Neural cell (in vitro differentiated cells): ENCODE results near the gene TCP10L. TPM values are rescaled to one million over a fixed set of nuclear protein-coding genes. Genes with fewer than 3 reads are reported as not detected.

ENCODE experiments used
- H2AFZ ChIP-seq: fragments of 200-600, 300-800 bp; sonication (generic), shearing (Covaris generic); 2 replicates; pipeline ENCODE4 v1.6.0; 2014; ENCODE audit warnings: low read depth, mild to moderate bottlenecking, antibody characterized with exemption, low read length, moderate library complexity
- H3F3A ChIP-seq: fragments of 200-600 bp; shearing (Covaris generic); 2 replicates; pipeline ENCODE4 v1.6.1; 2016; ENCODE audit warnings: mild to moderate bottlenecking, moderate library complexity, mixed read lengths, antibody characterized with exemption, low read length; ENCODE audit not compliant: insufficient read depth, poor library complexity, severe bottlenecking
- H3K27ac ChIP-seq: fragments of 200-600, 300-800 bp; sonication (generic), shearing (Covaris generic); 2 replicates; pipeline ENCODE4 v1.5.1; 2014; ENCODE audit warnings: mild to moderate bottlenecking, low read length, moderate library complexity
- H3K27me3 ChIP-seq: fragments of 300-800, 200-600 bp; sonication (generic), shearing (Covaris generic); 2 replicates; pipeline ENCODE4 v1.6.0; 2014; ENCODE audit warnings: mild to moderate bottlenecking, low read depth, low read length, moderate library complexity; ENCODE audit not compliant: insufficient read depth
- H3K36me3 ChIP-seq: fragments of 300-800, 200-600 bp; sonication (generic), shearing (Covaris generic); 2 replicates; pipeline ENCODE4 v1.5.1; 2014; ENCODE audit warnings: mild to moderate bottlenecking, antibody characterized with exemption, low read length, moderate library complexity; ENCODE audit not compliant: insufficient read depth
- H3K4me2 ChIP-seq: fragments of 300-800, 200-600 bp; sonication (generic), shearing (Covaris generic); 2 replicates; pipeline ENCODE4 v1.6.0; 2014; ENCODE audit warnings: mild to moderate bottlenecking, low read length
- H3K4me3 ChIP-seq: fragments of 300-800, 200-600 bp; sonication (generic), shearing (Covaris generic); 2 replicates; pipeline ENCODE4 v1.5.1; 2014; ENCODE audit warnings: mild to moderate bottlenecking, low read length, moderate library complexity
- H3K79me2 ChIP-seq: fragments of 200-600 bp; shearing (Covaris generic); replicated peaks from 2 replicates; pipeline ENCODE4 v1.6.0; 2014; ENCODE audit warnings: mild to moderate bottlenecking, low read length, moderate library complexity; ENCODE audit not compliant: insufficient read depth
- H3K9ac ChIP-seq: fragments of 300-800, 200-600 bp; sonication (generic), shearing (Covaris generic); 2 replicates; pipeline ENCODE4 v1.6.1; 2016; ENCODE audit warnings: mild to moderate bottlenecking, low read length, mixed read lengths
- H3K9me2 ChIP-seq: fragments of 200-600 bp; shearing (Covaris generic); 2 replicates; pipeline ENCODE4 v1.6.1; 2016; ENCODE audit warnings: mild to moderate bottlenecking, low read length, mixed read lengths; ENCODE audit not compliant: insufficient read depth
- H3K9me3 ChIP-seq: fragments of 200-600, 300-800 bp; sonication (generic), shearing (Covaris generic); 2 replicates; pipeline ENCODE4 v1.6.1; 2016; ENCODE audit warnings: mild to moderate bottlenecking, mixed run types, low read length, moderate library complexity, mixed read lengths
- H4K20me1 ChIP-seq: fragments of 200-600 bp; shearing (Covaris generic); 2 replicates; pipeline ENCODE4 v1.6.1; 2016; ENCODE audit warnings: mild to moderate bottlenecking, mixed run types; ENCODE audit not compliant: insufficient read depth
- EP300 ChIP-seq: fragments of 450-650 bp; conservative IDR thresholded peaks from 2 replicates; pipeline ENCODE4 v1.6.1; 2014; ENCODE audit warnings: antibody characterized with exemption, mild to moderate bottlenecking, moderate library complexity; ENCODE audit not compliant: poor library complexity, severe bottlenecking
- EZH2 ChIP-seq: fragments of 200-600, 300-800 bp; shearing (Covaris generic), sonication (generic); IDR thresholded peaks from 2 replicates; pipeline ENCODE4 v1.6.1; 2014; ENCODE audit warnings: antibody characterized with exemption, low read length, borderline replicate concordance, mild to moderate bottlenecking; ENCODE audit not compliant: insufficient read depth, poor library complexity, severe bottlenecking
- MXI1 ChIP-seq: fragments of 450-650 bp; conservative IDR thresholded peaks from 2 replicates; pipeline ENCODE4 v1.6.1; 2014; ENCODE audit warnings: antibody characterized with exemption, mild to moderate bottlenecking; ENCODE audit not compliant: poor library complexity, severe bottlenecking
- POLR2AphosphoS5 ChIP-seq: IDR thresholded peaks from 2 replicates; pipeline ENCODE4 v1.6.1; 2012
- RAD21 ChIP-seq: fragments of 450-650 bp; conservative IDR thresholded peaks from 2 replicates; pipeline ENCODE4 v1.6.1; 2014; ENCODE audit warnings: antibody characterized with exemption, mild to moderate bottlenecking, moderate library complexity
- SMC3 ChIP-seq: fragments of 450-650 bp; conservative IDR thresholded peaks from 2 replicates; pipeline ENCODE4 v1.6.1; 2014; ENCODE audit warnings: antibody characterized with exemption, mild to moderate bottlenecking, moderate library complexity; ENCODE audit not compliant: poor library complexity
- TAF1 ChIP-seq: IDR thresholded peaks from 2 replicates; pipeline ENCODE4 v1.6.1; 2012; ENCODE audit warnings: low read depth
- polyA plus RNA-seq: library from polyadenylated mRNA; depleted of rRNA; stranded (reverse); fragments of >200 nt; gene quantifications from 2 replicates; pipeline ENCODE4 v1.2.3, GENCODE V29; 2014
- TF ChIP-seq, protein P1 (sequence below): IDR thresholded peaks from 2 replicates; pipeline ENCODE4 v1.6.1; 2012; ENCODE audit warnings: borderline replicate concordance
- TF ChIP-seq, protein P2 (sequence below): fragments of 450-650 bp; IDR thresholded peaks from 2 replicates; pipeline ENCODE4 v1.5.1; 2014; ENCODE audit warnings: antibody characterized with exemption, mild to moderate bottlenecking, moderate library complexity; ENCODE audit not compliant: poor library complexity, severe bottlenecking

TCP10L gene
- polyA plus RNA-seq, 1 donor from 2014 or later = 1.7 TPM

DNA sequence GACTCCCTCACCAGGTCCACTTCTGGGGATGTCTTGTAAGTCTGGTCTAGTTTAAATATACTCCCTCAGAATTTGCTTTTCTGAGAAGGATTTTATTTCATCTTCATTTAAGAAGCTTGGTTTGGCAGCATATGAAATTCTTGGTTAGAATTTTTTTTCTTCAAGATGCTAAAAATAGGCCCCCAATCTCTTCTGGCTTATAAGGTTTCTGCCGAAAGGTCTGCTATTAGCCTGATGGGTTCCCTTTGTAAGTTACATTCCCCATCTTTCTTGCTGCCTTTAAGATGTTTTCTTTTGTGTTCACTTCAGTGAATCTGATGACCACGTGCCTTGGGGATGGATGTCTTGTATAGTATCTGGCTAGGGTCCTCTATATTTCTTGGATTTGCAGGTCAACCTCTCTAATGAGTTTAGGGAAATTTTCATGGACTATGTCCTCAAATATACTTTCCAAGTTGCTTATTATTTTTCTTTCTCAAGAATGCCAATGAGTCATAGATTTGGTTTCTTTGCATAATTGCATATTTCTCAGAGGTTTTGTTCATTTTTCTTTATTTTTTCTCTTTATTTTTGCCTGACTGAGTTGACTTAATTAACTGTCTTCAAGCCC lies 19.4 kb downstream of the TCP10L start:
- no peaks in the 10 kb centered on the region for H3F3A ChIP-seq
- H3K79me2 ChIP-seq = no peaks in the 10 kb centered on the region
- H3K9me3 ChIP-seq = no peaks in the 10 kb centered on the region

DNA sequence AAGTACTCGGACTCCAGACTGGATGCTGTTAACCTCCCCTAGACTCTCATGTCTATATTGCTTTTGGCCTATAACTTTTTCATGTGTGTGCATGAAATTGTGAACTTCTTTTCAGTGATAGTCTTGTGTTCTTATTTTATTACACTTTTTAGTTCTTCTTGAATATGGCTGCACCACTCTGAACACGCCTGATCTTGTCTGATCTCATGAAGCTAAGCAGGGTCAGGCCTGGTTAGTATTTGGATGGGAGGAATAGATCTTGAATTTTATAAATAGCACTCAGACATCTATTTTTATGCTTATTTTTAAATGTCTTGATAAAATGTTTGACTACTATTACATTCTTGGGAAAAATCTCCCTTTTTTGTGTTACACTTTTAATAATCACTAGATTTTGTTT lies 22.4 kb downstream of the TCP10L start:
- Histone ChIP-seq H3K9ac (no peak overlapping the region), H4K20me1 (no peaks in the 10 kb centered on the region), H3K79me2 (no peaks in the 10 kb centered on the region), H3K36me3 (no peaks in the 10 kb centered on the region), H3K4me3 (no peak overlapping the region), H3K4me2 (no peak overlapping the region), H2AFZ (no peak overlapping the region), H3K27ac (no peak overlapping the region), H3F3A (no peaks in the 10 kb centered on the region), H3K9me3 (no peaks in the 10 kb centered on the region), H3K9me2 (no peaks in the 10 kb centered on the region), H3K27me3 (no peaks in the 10 kb centered on the region)
- TF ChIP-seq, protein P1, sequence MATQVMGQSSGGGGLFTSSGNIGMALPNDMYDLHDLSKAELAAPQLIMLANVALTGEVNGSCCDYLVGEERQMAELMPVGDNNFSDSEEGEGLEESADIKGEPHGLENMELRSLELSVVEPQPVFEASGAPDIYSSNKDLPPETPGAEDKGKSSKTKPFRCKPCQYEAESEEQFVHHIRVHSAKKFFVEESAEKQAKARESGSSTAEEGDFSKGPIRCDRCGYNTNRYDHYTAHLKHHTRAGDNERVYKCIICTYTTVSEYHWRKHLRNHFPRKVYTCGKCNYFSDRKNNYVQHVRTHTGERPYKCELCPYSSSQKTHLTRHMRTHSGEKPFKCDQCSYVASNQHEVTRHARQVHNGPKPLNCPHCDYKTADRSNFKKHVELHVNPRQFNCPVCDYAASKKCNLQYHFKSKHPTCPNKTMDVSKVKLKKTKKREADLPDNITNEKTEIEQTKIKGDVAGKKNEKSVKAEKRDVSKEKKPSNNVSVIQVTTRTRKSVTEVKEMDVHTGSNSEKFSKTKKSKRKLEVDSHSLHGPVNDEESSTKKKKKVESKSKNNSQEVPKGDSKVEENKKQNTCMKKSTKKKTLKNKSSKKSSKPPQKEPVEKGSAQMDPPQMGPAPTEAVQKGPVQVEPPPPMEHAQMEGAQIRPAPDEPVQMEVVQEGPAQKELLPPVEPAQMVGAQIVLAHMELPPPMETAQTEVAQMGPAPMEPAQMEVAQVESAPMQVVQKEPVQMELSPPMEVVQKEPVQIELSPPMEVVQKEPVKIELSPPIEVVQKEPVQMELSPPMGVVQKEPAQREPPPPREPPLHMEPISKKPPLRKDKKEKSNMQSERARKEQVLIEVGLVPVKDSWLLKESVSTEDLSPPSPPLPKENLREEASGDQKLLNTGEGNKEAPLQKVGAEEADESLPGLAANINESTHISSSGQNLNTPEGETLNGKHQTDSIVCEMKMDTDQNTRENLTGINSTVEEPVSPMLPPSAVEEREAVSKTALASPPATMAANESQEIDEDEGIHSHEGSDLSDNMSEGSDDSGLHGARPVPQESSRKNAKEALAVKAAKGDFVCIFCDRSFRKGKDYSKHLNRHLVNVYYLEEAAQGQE = no peak
- TF ChIP-seq TAF1 = no peak
- TF ChIP-seq EZH2 = no peak
- no peak for TF ChIP-seq EP300

More for the DNA sequence above, 19.4 kb downstream of the TCP10L start:
- Histone ChIP-seq H3K27ac (no peak overlapping the region), H3K4me2 (no peak overlapping the region), H3K9me2 (no peaks in the 10 kb centered on the region), H3K9ac (no peak overlapping the region), H3K4me3 (no peak overlapping the region), H2AFZ (no peak overlapping the region), H4K20me1 (no peaks in the 10 kb centered on the region), H3K36me3 (no peaks in the 10 kb centered on the region), H3K27me3 (no peaks in the 10 kb centered on the region)
- no peak for TF ChIP-seq TAF1
- TF ChIP-seq RAD21 = no peak
- TF ChIP-seq POLR2AphosphoS5 = no peak
- TF ChIP-seq SMC3 = no peak
- no peak for TF ChIP-seq EZH2
- no peak for TF ChIP-seq MXI1
- no peak for TF ChIP-seq EP300
- TF ChIP-seq, protein P1 = no peak
- TF ChIP-seq, protein P2, sequence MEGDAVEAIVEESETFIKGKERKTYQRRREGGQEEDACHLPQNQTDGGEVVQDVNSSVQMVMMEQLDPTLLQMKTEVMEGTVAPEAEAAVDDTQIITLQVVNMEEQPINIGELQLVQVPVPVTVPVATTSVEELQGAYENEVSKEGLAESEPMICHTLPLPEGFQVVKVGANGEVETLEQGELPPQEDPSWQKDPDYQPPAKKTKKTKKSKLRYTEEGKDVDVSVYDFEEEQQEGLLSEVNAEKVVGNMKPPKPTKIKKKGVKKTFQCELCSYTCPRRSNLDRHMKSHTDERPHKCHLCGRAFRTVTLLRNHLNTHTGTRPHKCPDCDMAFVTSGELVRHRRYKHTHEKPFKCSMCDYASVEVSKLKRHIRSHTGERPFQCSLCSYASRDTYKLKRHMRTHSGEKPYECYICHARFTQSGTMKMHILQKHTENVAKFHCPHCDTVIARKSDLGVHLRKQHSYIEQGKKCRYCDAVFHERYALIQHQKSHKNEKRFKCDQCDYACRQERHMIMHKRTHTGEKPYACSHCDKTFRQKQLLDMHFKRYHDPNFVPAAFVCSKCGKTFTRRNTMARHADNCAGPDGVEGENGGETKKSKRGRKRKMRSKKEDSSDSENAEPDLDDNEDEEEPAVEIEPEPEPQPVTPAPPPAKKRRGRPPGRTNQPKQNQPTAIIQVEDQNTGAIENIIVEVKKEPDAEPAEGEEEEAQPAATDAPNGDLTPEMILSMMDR = no peak
